Measurements from ENCODE around the gene C15orf40.
"Not testable (repeated sequence)": the region's sequence is repeated elsewhere in the genome, so short reads cannot be mapped to it uniquely, and the experiment has no call there.

C15orf40 gene

GRCh38 chr15:83014205-83014653 lies 2.8 kb upstream of the C15orf40 start:
- TF ChIP-seq, protein P1, sequence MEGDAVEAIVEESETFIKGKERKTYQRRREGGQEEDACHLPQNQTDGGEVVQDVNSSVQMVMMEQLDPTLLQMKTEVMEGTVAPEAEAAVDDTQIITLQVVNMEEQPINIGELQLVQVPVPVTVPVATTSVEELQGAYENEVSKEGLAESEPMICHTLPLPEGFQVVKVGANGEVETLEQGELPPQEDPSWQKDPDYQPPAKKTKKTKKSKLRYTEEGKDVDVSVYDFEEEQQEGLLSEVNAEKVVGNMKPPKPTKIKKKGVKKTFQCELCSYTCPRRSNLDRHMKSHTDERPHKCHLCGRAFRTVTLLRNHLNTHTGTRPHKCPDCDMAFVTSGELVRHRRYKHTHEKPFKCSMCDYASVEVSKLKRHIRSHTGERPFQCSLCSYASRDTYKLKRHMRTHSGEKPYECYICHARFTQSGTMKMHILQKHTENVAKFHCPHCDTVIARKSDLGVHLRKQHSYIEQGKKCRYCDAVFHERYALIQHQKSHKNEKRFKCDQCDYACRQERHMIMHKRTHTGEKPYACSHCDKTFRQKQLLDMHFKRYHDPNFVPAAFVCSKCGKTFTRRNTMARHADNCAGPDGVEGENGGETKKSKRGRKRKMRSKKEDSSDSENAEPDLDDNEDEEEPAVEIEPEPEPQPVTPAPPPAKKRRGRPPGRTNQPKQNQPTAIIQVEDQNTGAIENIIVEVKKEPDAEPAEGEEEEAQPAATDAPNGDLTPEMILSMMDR (IDR thresholded peaks at IDR 0.05; ENCODE audit: low read depth, low read length, missing control alignments) = no peak
- no peak overlapping the region for H3K4me3 ChIP-seq (replicated peaks; ENCODE audit: low read depth, low read length)
- no peak for DNase-seq (ENCODE audit: extremely low read depth, low read depth)

GRCh38 chr15:83012636-83013035 lies 1.2 kb upstream of the C15orf40 start:
- peak overlapping the region; percentile 93; the same call in 1 of the 2 replicates for H3K4me3 ChIP-seq (replicated peaks; ENCODE audit: low read depth, low read length)
- TF ChIP-seq, protein P1 (IDR thresholded peaks at IDR 0.05; ENCODE audit: low read depth, low read length, missing control alignments) = no peak
- DNase-seq (ENCODE audit: extremely low read depth, low read depth) = no peak

DNA sequence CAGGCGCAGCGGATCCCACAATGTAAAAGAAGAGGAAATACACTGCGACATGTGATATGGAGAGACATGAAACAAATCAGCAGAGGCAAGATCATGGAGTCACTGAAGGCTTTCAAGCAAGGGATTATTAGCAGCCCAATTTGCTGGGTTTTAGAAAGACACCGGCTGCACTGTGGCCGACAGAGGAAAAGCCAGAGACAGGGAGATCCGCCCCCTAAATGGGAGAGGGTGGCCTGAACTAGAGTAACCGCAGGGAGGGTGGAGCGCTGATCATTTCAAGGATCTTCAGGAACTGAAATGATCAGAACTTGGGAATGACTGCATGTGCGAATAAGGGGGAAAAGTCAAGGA lies 612 bp upstream of the C15orf40 start:
- DNase-seq (ENCODE audit: extremely low read depth, low read depth) = no peak
- peak overlapping the region; percentile 93 for H3K4me3 ChIP-seq (replicated peaks; ENCODE audit: low read depth, low read length)
- TF ChIP-seq, protein P1 (IDR thresholded peaks at IDR 0.05; ENCODE audit: low read depth, low read length, missing control alignments) = no peak

DNA sequence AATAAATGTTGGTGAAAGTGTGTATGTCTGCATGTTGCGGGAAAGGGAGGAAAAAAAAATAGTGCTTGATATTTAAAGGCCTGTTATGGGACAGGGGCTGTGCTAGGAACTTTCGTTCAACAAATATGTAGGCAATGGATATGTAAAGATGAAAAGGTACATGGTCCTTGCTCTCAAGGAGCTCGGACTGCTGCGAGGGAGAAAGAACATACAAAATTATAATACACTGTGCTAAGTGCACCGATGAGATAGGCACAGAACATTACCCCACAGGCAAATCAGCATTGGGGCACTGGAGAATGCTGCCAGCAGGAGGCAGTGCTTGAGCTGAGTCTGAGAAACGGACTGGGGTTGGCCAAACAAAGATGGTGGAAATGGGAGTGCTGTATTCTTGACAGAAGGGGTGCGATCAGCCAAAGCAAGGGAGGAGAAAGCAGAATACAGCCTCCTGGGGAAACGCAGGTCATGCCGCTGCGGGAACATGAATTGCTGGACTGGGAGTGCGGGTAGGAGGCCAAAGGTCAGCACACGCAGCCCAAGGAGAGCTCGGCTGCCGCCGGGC lies 649 bp downstream of the C15orf40 start:
- TF ChIP-seq, protein P1 (IDR thresholded peaks at IDR 0.05; ENCODE audit: low read depth, low read length, missing control alignments) = peak; percentile 91
- peak; percentile 61 for DNase-seq (ENCODE audit: extremely low read depth, low read depth)

GRCh38 chr15:83000672-83001031 lies 10.8 kb downstream of the C15orf40 start:
- DNase-seq (ENCODE audit: extremely low read depth, low read depth); H3K4me3 ChIP-seq (replicated peaks; ENCODE audit: low read depth, low read length): not testable (repeated sequence)

More for the DNA sequence above, 649 bp downstream of the C15orf40 start:
- H3K4me3 ChIP-seq (replicated peaks; ENCODE audit: low read depth, low read length) = peak overlapping the region; percentile 93

GRCh38 chr15:82999905-83000671 lies 11.4 kb downstream of the C15orf40 start:
- peak overlapping the region; percentile 14; the same call in 1 of the 2 replicates for H3K4me3 ChIP-seq (replicated peaks; ENCODE audit: low read depth, low read length)
- peak; percentile 46 for DNase-seq (ENCODE audit: extremely low read depth, low read depth)

GRCh38 chr15:82999426-82999825 lies 12.0 kb downstream of the C15orf40 start:
- TF ChIP-seq, protein P1 (IDR thresholded peaks at IDR 0.05; ENCODE audit: low read depth, low read length, missing control alignments) = no peak

More at GRCh38 chr15:82999905-83000671, 11.4 kb downstream of the C15orf40 start:
- TF ChIP-seq, protein P1 (IDR thresholded peaks at IDR 0.05; ENCODE audit: low read depth, low read length, missing control alignments) = peak; percentile 34

More at GRCh38 chr15:82999426-82999825, 12.0 kb downstream of the C15orf40 start:
- DNase-seq (ENCODE audit: extremely low read depth, low read depth) = no peak
- H3K4me3 ChIP-seq (replicated peaks; ENCODE audit: low read depth, low read length) = no peak overlapping the region

Data from HFF-Myc (cell line).